GM12878 (cell line): Measurements from ENCODE around the gene BACE2. TPM values are rescaled to one million over a fixed set of nuclear protein-coding genes. Genes with fewer than 3 reads are reported as not detected.

Experiments used
- ATAC-seq: fragments of 200-7000 bp; cut with Tn5 transposase; 3 replicates; pipeline ENCODE4 v1.9.1; 2020; ENCODE audit warnings: mild to moderate bottlenecking, moderate library complexity
- BruUV-seq: library from RNA; stranded (reverse); fragments of 400-500 nt; replicated peaks from 2 replicates; lab custom pipeline; 2021; lab: Mats Ljungman, UMichigan
- CTCF ChIA-PET: fragments of 300-600 bp; sonication (Branson Sonifier 250); formaldehyde crosslinking; extraction: SDS; loops from one replicate; lab custom pipeline; 2021; ENCODE audit warnings: inconsistent platforms; lab: Yijun Ruan, JAX
- POLR2A ChIA-PET: fragments of 350-600 bp; formaldehyde crosslinking; extraction: SDS; loops from one replicate; lab custom pipeline; 2021; ENCODE audit warnings: inconsistent platforms; lab: Charles Lee
- RAD21 ChIA-PET: fragments of 300-600 bp; sonication (Branson Sonifier 250); formaldehyde crosslinking; loops from one replicate; lab custom pipeline; 2023; ENCODE audit warnings: antibody characterized with exemption; ENCODE audit not compliant: unreplicated experiment; lab: Charles Lee
- SMC1A ChIA-PET: fragments of 300-600 bp; sonication (Branson Sonifier 250); formaldehyde crosslinking; loops from one replicate; lab custom pipeline; 2023; ENCODE audit not compliant: unreplicated experiment, uncharacterized antibody; lab: Charles Lee
- DNase-seq: peaks from one replicate; pipeline ENCODE4 v3.0.0-alpha.2; 2011; ENCODE audit warnings: low read depth, low spot score
- FAIRE-seq: peaks from 3 replicates; lab custom pipeline; 2011; peaks lifted over from hg19 to GRCh38; lab: Jason Lieb, UNC
- H2AFZ ChIP-seq: 2 replicates; pipeline ENCODE4 v1.6.0; 2011; ENCODE audit warnings: low read depth, low read length, control low read depth; ENCODE audit not compliant: control insufficient read depth
- H3K27ac ChIP-seq: 2 replicates; pipeline ENCODE4 v1.5.1; 2011; ENCODE audit warnings: control low read depth; ENCODE audit not compliant: control insufficient read depth, insufficient read depth
- H3K27me3 ChIP-seq, 2 experiments: replicated peaks in 1 of 2; 2 replicates each; pipeline versions ENCODE4 v1.6.0 to v1.6.1; 2011; ENCODE audit warnings: low read length in 1 of 2; ENCODE audit not compliant: control insufficient read depth in 2 of 2, insufficient read depth in 2 of 2
- H3K36me3 ChIP-seq, 2 experiments: 2 replicates each; pipeline ENCODE4 v1.5.1; 2011; ENCODE audit warnings: low read length in 1 of 2; ENCODE audit not compliant: control insufficient read depth in 2 of 2, insufficient read depth in 2 of 2
- H3K4me1 ChIP-seq: 2 replicates; pipeline ENCODE4 v1.6.1; 2011; ENCODE audit warnings: mild to moderate bottlenecking, low read length, moderate library complexity, mixed read lengths; ENCODE audit not compliant: control insufficient read depth, insufficient read depth
- H3K4me2 ChIP-seq: 2 replicates; pipeline ENCODE4 v1.6.0; 2011; ENCODE audit warnings: control low read depth; ENCODE audit not compliant: control insufficient read depth, insufficient read depth
- H3K4me3 ChIP-seq: fragments of 200-600 bp; sonication (generic); 2 replicates; pipeline ENCODE4 v1.5.1; 2016
- H3K79me2 ChIP-seq: 2 replicates; pipeline ENCODE4 v1.6.0; 2011; ENCODE audit warnings: low read length; ENCODE audit not compliant: control insufficient read depth, insufficient read depth
- H3K9ac ChIP-seq: 2 replicates; pipeline ENCODE4 v1.8.0; 2011; ENCODE audit warnings: low read length, control low read depth, mixed read lengths; ENCODE audit not compliant: control insufficient read depth, insufficient read depth
- H3K9me3 ChIP-seq: replicated peaks from 3 replicates; pipeline ENCODE4 v1.5.1; 2011; ENCODE audit warnings: mild to moderate bottlenecking, low read length; ENCODE audit not compliant: control insufficient read depth, insufficient read depth
- H4K20me1 ChIP-seq: 2 replicates; pipeline ENCODE4 v1.6.0; 2011; ENCODE audit not compliant: control insufficient read depth, insufficient read depth
- E4F1 ChIP-seq: fragments of 450-650 bp; IDR thresholded peaks from 2 replicates; pipeline ENCODE4 v1.6.1; 2018; ENCODE audit warnings: borderline replicate concordance, mild to moderate bottlenecking; ENCODE audit not compliant: partially characterized antibody
- JUND ChIP-seq: IDR thresholded peaks from 2 replicates; pipeline ENCODE4 v1.6.1; 2012; ENCODE audit warnings: low read depth, mild to moderate bottlenecking, low read length, improper control_type of control experiment, moderate library complexity
- NBN ChIP-seq: fragments of 450-650 bp; IDR thresholded peaks from 2 replicates; pipeline ENCODE4 v1.6.1; 2016
- NR2C1 ChIP-seq: fragments of 450-650 bp; IDR thresholded peaks from 2 replicates; pipeline ENCODE4 v1.6.1; 2017; ENCODE audit warnings: antibody characterized with exemption, mild to moderate bottlenecking, moderate library complexity
- SIN3A ChIP-seq: IDR thresholded peaks from 2 replicates; pipeline ENCODE4 v1.6.1; 2012; ENCODE audit warnings: low read depth, low read length, improper control_type of control experiment
- STAT1 ChIP-seq: fragments of 450-650 bp; conservative IDR thresholded peaks from 2 replicates; pipeline ENCODE4 v1.6.1; 2014; ENCODE audit warnings: antibody characterized with exemption, mild to moderate bottlenecking
- TCF3 ChIP-seq: IDR thresholded peaks from 2 replicates; pipeline ENCODE4 v1.6.1; 2012; ENCODE audit warnings: low read depth, mild to moderate bottlenecking, low read length, borderline replicate concordance; ENCODE audit not compliant: insufficient read depth
- WGBS: methylation state at CpG from one replicate; pipeline ENCODE4 v1.1.6; 2016; ENCODE audit warnings: low lambda C conversion rate; ENCODE audit not compliant: insufficient replicate concordance, insufficient coverage; ENCODE audit errors: missing lambda C conversion rate; 5-methylcytosine and 5-hydroxymethylcytosine counted together
- in situ Hi-C: fragments of 300-500 bp; cut with MboI; formaldehyde crosslinking; loops from 9 replicates; pipeline ENCODE4 v1.14.3; 2018; ENCODE audit warnings: mixed read lengths
- intact Hi-C: fragments of 100-400 bp; cut with micrococcal nuclease; formaldehyde crosslinking; loops from one replicate; pipeline ENCODE4 v1.14.2; 2022; ENCODE audit not compliant: unreplicated experiment
- polyA plus RNA-seq, 11 experiments: library from polyadenylated mRNA; depleted of rRNA in 4 of 11; unstranded in 6 of 11; stranded (reverse) in 5 of 11; fragments of >200 nt; fragmentation: Nextera tagmentation in 4 of 11; fragmentation: Illumina TruSeq in 1 of 11; extraction: Ambion mirVana in 4 of 11; extraction: Trizol in 1 of 11; gene quantifications; 1 replicate in 1 of 11; 2 replicates in 10 of 11; pipeline versions ENCODE4 v1.2.1 to v1.2.3, GENCODE V29; 2011 to 2016; ENCODE audit warnings: inconsistent platforms in 2 of 11, missing spikeins in 2 of 11, low read depth in 1 of 11
- total RNA-seq, 4 experiments: library from RNA; depleted of rRNA in 3 of 4; stranded (reverse); fragments of >200 nt in 3 of 4; fragmentation: Illumina TruSeq in 1 of 4; extraction: Trizol in 1 of 4; gene quantifications; 2 replicates each; pipeline versions ENCODE4 v1.2.1 to v1.2.3, GENCODE V29; 2013 to 2021
- TF ChIP-seq, protein P1 (sequence below): IDR thresholded peaks from 2 replicates; pipeline ENCODE4 v1.6.1; 2012; ENCODE audit warnings: low read depth, low read length, improper control_type of control experiment

BACE2 gene
- total and polyA plus RNA-seq, 10 of the 15 experiments (the other 5 are each of a cell fraction or from before 2014, with no cell fraction given): 0.04 to 0.69 (median 0.18) TPM; not detected in 5

DNA sequence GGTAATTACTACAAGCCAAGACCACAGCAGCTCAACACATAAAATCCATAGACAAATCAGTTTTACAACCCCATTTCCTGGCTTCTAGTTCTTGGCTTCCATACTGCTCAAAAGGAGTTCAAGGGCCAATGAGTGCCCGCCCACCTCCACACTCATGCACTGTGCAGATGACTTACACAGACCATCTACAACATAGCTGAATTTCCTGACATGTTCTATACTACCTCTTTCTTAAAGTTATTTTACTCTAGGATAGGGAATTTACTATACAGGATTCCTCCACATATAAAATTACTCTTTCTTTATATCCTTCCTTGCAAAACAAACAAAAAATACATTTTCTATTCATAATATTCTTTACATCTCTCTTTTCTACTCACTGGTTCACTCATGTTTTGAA is 14.6 kb downstream of the BACE2 start (continued):
- TF ChIP-seq STAT1: no peak
- TF ChIP-seq SIN3A: no peak

DNA sequence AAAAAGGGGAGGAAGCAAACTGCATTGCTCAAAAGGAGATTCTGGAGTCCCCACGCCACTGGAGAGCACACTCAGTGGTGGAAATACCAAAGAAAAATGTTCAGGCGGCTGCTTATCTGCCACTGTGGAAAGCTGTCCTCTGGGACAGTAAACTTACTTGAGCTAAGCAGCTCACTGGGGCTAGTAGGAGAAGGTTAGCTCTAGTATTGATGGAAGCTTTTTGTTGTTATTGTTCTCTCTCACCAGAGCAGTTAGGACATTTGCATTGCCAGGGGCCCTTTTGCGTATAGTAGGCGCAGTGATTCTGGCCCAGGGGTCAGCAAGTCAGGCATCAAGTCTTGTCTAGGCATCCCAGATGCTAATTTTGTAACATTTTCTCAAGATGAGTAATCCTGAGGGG is 15.6 kb downstream of the BACE2 start:
- H3K4me3 ChIP-seq: no peak overlapping the region
- WGBS: 38% methylated on average over 4 of the region's 4 CpGs
- BruUV-seq: no TSS peak
- ChIA-PET SMC1A (no interaction called here), RAD21 (no interaction called here), CTCF (no interaction called here), POLR2A (no interaction called here)
- H3K4me2 ChIP-seq: no peak overlapping the region
- intact Hi-C loops: no loop called here
- TF ChIP-seq E4F1 (no peak), NBN (no peak), TCF3 (no peak), NR2C1 (no peak), JUND (no peak), SIN3A (no peak)
- TF ChIP-seq, protein P1, sequence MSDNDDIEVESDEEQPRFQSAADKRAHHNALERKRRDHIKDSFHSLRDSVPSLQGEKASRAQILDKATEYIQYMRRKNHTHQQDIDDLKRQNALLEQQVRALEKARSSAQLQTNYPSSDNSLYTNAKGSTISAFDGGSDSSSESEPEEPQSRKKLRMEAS: no peak
- in situ Hi-C loops: no loop called here
- H3K9ac ChIP-seq: no peak overlapping the region
- FAIRE-seq (no peak), ATAC-seq (no peak), DNase-seq (no peak)
- H3K36me3 ChIP-seq: no peaks in the 10 kb centered on the region
- no peak overlapping the region for H3K27ac ChIP-seq
- no peaks in the 10 kb centered on the region for H4K20me1 ChIP-seq
- no peaks in the 10 kb centered on the region for H3K4me1 ChIP-seq
- no peak overlapping the region for H2AFZ ChIP-seq
- no peaks in the 10 kb centered on the region; the same call in 2 of the 3 replicates for H3K9me3 ChIP-seq
- no peaks in the 10 kb centered on the region for H3K27me3 ChIP-seq
- no peaks in the 10 kb centered on the region for H3K79me2 ChIP-seq
